Islet precursor cell (in vitro differentiated cells): ENCODE measurements around the gene OR2L13.
"Not testable (repeated sequence)": the region's sequence is repeated elsewhere in the genome, so short reads cannot be mapped to it uniquely, and the experiment has no call there.

ENCODE experiments used
- DNase-seq: peaks from one replicate; pipeline ENCODE4 v3.0.0-alpha.2; 2018

Gene OR2L13

GRCh38 chr1:248094884-248095283 lies at the start of gene OR2L13:
Gene OR2L13, plus strand, starts transcription at chr1:248095184. Its CDS starts 4,192 bp downstream, at chr1:248099376.
- no peak for DNase-seq

GRCh38 chr1:248045209-248045608 lies 49.8 kb upstream of the OR2L13 start:
- DNase-seq, result no peak

GRCh38 chr1:248046536-248046935 lies 48.4 kb upstream of the OR2L13 start, which contains the start of gene OR2L3:
Gene OR2L3, plus strand, starts transcription at chr1:248046836. Its CDS starts 13,846 bp downstream, at chr1:248060682.
- no peak for DNase-seq

- no peak for DNase-seq
These were observed 48.0 kb upstream of the OR2L13 start for GRCh38 chr1:248047008-248047407.

GRCh38 chr1:248054671-248055070 lies 40.3 kb upstream of the OR2L13 start:
- no peak for DNase-seq

GRCh38 chr1:248055261-248055660 lies 39.7 kb upstream of the OR2L13 start:
- no peak for DNase-seq

GRCh38 chr1:248065071-248065470 lies 29.9 kb upstream of the OR2L13 start:
- no peak for DNase-seq

- no peak for DNase-seq
These were observed 29.4 kb upstream of the OR2L13 start for GRCh38 chr1:248065604-248066003.

GRCh38 chr1:248083864-248084263 lies 11.1 kb upstream of the OR2L13 start:
- DNase-seq, result not testable (repeated sequence)

- no peak for DNase-seq
These were observed 3.5 kb downstream of the OR2L13 start for GRCh38 chr1:248098529-248098928.

GRCh38 chr1:248102847-248103246 lies 7.9 kb downstream of the OR2L13 start:
- DNase-seq, result no peak

GRCh38 chr1:248111157-248111556 lies 16.2 kb downstream of the OR2L13 start:
- DNase-seq, result no peak

GRCh38 chr1:248114890-248115289 lies 19.9 kb downstream of the OR2L13 start:
- no peak for DNase-seq

- DNase-seq, result no peak
These were observed 32.7 kb downstream of the OR2L13 start for GRCh38 chr1:248127653-248128052.

GRCh38 chr1:248136811-248137210 lies 41.8 kb downstream of the OR2L13 start:
- no peak for DNase-seq

GRCh38 chr1:248140846-248141245 lies 45.9 kb downstream of the OR2L13 start:
- DNase-seq, result no peak

- no peak for DNase-seq
These were observed 48.3 kb downstream of the OR2L13 start for GRCh38 chr1:248143311-248143710.

- DNase-seq, result no peak
These were observed 49.7 kb downstream of the OR2L13 start, which contains the start of gene OR2M5 for GRCh38 chr1:248144513-248145198. Gene OR2M5, plus strand, starts transcription at chr1:248145148. Its CDS starts 0 bp downstream, at chr1:248145148.
